Esophagus squamous epithelium (tissue), 5 donors: ENCODE results near the gene RGPD3. TPM values are rescaled to one million over a fixed set of nuclear protein-coding genes. Genes with fewer than 3 reads are reported as not detected.

Experiments
- DNase-seq: peaks from one replicate; lab custom pipeline; 2025; lab: John Stamatoyannopoulos, UW
- H3K27ac ChIP-seq, 4 donors: fragments of 200-600 bp; sonication (generic); one replicate each; pipeline ENCODE4 v1.5.1; 2016 to 2019; ENCODE audit warnings: mild to moderate bottlenecking in 1 of 4
- H3K27me3 ChIP-seq, 4 donors: fragments of 200-600 bp; sonication (generic); 1 replicate in 3 of 4; 2 replicates in 1 of 4; pipeline versions ENCODE4 v1.5.1 to v1.6.0; 2017 to 2021; ENCODE audit warnings: antibody characterized with exemption in 1 of 4
- H3K36me3 ChIP-seq, 3 donors: fragments of 200-600 bp; sonication (generic); one replicate each; pipeline ENCODE4 v1.5.1; 2016 to 2019
- H3K4me1 ChIP-seq, 3 donors: fragments of 200-600 bp; sonication (generic); one replicate each; pipeline ENCODE4 v1.5.1; 2017 to 2019
- H3K4me3 ChIP-seq, 4 donors: fragments of 200-600 bp; sonication (generic); 1 replicate in 3 of 4; 2 replicates in 1 of 4; pipeline ENCODE4 v1.5.1; 2016 to 2019; ENCODE audit warnings: mild to moderate bottlenecking in 2 of 4, moderate library complexity in 1 of 4
- H3K9me3 ChIP-seq, 3 donors: fragments of 200-600 bp; sonication (generic); one replicate each; pipeline ENCODE4 v1.5.1; 2016 to 2019
- CTCF ChIP-seq, 6 experiments: fragments of 450-650 bp in 4 of 6; fragments of 200-600 bp in 2 of 6; sonication (generic) in 2 of 6; IDR thresholded peaks; one replicate each; pipeline ENCODE4 v1.5.1; 2016 to 2019; ENCODE audit warnings: antibody characterized with exemption in 6 of 6, mild to moderate bottlenecking in 4 of 6, moderate library complexity in 4 of 6
- POLR2A ChIP-seq, 4 donors: fragments of 450-650 bp; IDR thresholded peaks; one replicate each; pipeline ENCODE4 v1.6.1; 2017; ENCODE audit warnings: antibody characterized with exemption in 4 of 4, mild to moderate bottlenecking in 4 of 4, moderate library complexity in 3 of 4
- WGBS, 2 donors: methylation state at CpG; one replicate each; pipeline ENCODE4 v1.1.5; 2018; 5-methylcytosine and 5-hydroxymethylcytosine counted together
- intact Hi-C: fragments of 100-400 bp; cut with DNase I; formaldehyde crosslinking; loops from one replicate; pipeline ENCODE4 v1.15.0; 2022
- total RNA-seq, 4 donors: library from RNA; depleted of rRNA; stranded (reverse); fragments of >200 nt; gene quantifications; one replicate each; pipeline ENCODE4 v1.1.0, GENCODE V29; 2016
- donor health status: DM: yes; HTN: yes; CAD: no.

RGPD3 gene
- total RNA-seq, 4 donors from 2014 or later: 0.18 to 0.49 (median 0.23) TPM

DNA sequence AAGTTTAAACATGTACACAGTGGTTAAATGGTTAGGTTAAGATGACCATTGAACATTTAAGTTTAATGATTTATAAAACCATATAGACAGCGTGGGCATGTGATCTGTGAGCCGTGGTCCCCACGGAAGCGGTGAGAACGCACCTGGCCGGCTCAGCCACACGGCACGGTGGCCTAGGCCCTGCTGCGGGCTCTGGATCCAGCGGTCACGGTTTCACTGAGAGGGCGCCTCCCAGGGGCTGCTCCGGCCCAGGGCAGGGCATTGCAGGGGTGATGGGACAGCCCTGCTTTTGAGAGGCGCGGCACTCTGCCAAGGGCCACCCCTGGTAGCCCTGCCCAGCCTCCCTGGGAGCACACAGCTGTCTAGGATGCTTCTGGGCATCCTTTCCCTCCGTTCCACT is 124.9 kb downstream of the RGPD3 start:
- intact Hi-C loops: no loop called here
- WGBS, 2 donors: 95 to 96% methylated on average over 12 to 14 of the region's 16 CpGs
- no peak overlapping the region for H3K27ac ChIP-seq
- no peak for DNase-seq
- no peaks in the 10 kb centered on the region for H3K9me3 ChIP-seq
- H3K4me1 ChIP-seq: no peaks in the 10 kb centered on the region
- H3K4me3 ChIP-seq: no peak overlapping the region
- no peaks in the 10 kb centered on the region for H3K27me3 ChIP-seq
- TF ChIP-seq POLR2A (IDR thresholded peaks at IDR 0.05) (no peak), CTCF (IDR thresholded peaks at IDR 0.05) (no peak)
- no peaks in the 10 kb centered on the region for H3K36me3 ChIP-seq

DNA sequence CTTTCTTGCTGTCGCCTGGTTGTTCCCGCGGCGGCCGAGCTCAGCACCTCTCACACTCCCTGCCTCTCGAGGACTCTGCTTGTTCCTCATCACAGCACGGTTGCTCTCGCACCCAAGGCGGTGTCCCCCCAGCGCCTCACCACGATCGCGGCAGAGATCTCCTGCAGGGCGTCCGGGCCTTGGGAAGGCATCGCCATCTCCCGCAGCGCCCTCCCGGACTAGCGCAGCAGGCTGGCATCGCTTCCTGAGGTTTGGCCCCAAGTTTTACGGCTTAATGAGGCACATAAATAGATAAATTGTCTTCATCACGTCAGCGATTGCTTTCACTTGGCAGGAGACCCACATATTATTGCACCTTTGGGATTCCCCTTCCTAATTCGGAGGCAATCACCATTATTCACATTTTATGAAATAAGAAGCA is 125.4 kb downstream of the RGPD3 start:
- TF ChIP-seq CTCF (IDR thresholded peaks at IDR 0.05) (no peak), POLR2A (IDR thresholded peaks at IDR 0.05) (no peak)
- Histone ChIP-seq H3K9me3 (no peaks in the 10 kb centered on the region), H3K4me1 (no peaks in the 10 kb centered on the region), H3K27ac (no peak overlapping the region), H3K36me3 (no peaks in the 10 kb centered on the region), H3K27me3 (no peaks in the 10 kb centered on the region), H3K4me3 (no peak overlapping the region)
- DNase-seq: no peak
- WGBS, 2 donors: 81 to 87% methylated on average over 18 to 24 of the region's 25 CpGs
- intact Hi-C loops: no loop called here

GRCh38 chr2:106341666-106342065 is 126.5 kb downstream of the RGPD3 start:
- Histone ChIP-seq H3K36me3 (no peaks in the 10 kb centered on the region), H3K27ac (no peak overlapping the region), H3K9me3 (no peaks in the 10 kb centered on the region), H3K4me3 (no peak overlapping the region), H3K27me3 (no peaks in the 10 kb centered on the region), H3K4me1 (peaks cover 0 to 3% (median 0%) of the 10 kb centered on the region in 3 donors)
- TF ChIP-seq POLR2A (IDR thresholded peaks at IDR 0.05) (no peak), CTCF (IDR thresholded peaks at IDR 0.05) (no peak)
- intact Hi-C loops: no loop called here
- WGBS, 2 donors: 75 to 80% methylated on average over 4 of the region's 5 CpGs
- no peak for DNase-seq

Other genes starting within 250 kb of the RGPD3 start
- under 1 TPM in 2 of 4 donors, not detected in 2; 0.19 to 0.23 TPM for gene CD8B2, start 19.0 kb upstream of the RGPD3 start, total RNA-seq